Measurements from ENCODE around the gene HIP1.

Gene HIP1

DNA sequence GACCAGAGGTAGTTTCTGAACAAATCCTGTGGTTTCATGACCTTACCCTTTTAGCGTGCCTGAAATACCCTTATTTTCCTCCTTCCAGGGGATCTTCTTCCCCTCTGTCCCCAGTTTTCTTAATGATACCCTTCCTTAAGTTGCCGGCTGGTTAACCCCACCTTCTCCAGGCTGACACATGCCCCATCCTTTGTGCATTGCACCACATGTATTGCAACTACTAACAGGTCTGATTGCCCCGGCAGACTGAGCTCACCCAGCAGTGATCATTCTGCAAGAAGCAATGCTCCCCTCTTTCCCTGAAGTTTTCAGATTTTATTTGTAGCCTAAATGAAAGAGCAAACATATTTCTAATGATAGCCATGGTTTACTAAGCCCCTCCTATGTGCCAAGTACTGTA, 108.2 kb downstream of the HIP1 start:
- no peak overlapping the region for H3K4me3 ChIP-seq (replicated peaks; ENCODE audit: low read depth, low read length)
- no peak for DNase-seq (ENCODE audit: extremely low read depth, low read depth)
- TF ChIP-seq, protein P1, sequence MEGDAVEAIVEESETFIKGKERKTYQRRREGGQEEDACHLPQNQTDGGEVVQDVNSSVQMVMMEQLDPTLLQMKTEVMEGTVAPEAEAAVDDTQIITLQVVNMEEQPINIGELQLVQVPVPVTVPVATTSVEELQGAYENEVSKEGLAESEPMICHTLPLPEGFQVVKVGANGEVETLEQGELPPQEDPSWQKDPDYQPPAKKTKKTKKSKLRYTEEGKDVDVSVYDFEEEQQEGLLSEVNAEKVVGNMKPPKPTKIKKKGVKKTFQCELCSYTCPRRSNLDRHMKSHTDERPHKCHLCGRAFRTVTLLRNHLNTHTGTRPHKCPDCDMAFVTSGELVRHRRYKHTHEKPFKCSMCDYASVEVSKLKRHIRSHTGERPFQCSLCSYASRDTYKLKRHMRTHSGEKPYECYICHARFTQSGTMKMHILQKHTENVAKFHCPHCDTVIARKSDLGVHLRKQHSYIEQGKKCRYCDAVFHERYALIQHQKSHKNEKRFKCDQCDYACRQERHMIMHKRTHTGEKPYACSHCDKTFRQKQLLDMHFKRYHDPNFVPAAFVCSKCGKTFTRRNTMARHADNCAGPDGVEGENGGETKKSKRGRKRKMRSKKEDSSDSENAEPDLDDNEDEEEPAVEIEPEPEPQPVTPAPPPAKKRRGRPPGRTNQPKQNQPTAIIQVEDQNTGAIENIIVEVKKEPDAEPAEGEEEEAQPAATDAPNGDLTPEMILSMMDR (IDR thresholded peaks at IDR 0.05; ENCODE audit: low read depth, low read length, missing control alignments) = no peak

DNA sequence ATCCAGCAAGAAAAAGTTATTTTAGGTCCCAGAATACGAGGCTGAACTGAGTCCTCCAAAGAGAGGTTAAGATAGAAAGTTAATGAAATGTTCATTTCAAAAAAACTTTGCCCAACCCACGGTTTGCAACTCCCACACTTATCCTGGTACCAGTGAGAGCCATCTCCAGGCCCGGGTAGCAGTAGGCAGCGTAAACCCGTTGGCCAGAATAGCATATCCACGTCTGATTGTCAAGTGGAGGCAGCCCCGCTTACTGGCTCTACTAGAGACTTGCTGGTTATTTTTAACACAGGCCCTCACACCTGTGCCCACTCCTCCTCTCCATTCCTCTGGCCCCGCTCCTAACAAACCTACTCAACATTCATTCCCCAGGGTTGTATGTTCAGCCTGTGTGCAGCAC, 109.7 kb downstream of the HIP1 start:
- H3K4me3 ChIP-seq (replicated peaks; ENCODE audit: low read depth, low read length) = no peak overlapping the region
- TF ChIP-seq, protein P1 (IDR thresholded peaks at IDR 0.05; ENCODE audit: low read depth, low read length, missing control alignments) = no peak
- DNase-seq (ENCODE audit: extremely low read depth, low read depth) = no peak

DNA sequence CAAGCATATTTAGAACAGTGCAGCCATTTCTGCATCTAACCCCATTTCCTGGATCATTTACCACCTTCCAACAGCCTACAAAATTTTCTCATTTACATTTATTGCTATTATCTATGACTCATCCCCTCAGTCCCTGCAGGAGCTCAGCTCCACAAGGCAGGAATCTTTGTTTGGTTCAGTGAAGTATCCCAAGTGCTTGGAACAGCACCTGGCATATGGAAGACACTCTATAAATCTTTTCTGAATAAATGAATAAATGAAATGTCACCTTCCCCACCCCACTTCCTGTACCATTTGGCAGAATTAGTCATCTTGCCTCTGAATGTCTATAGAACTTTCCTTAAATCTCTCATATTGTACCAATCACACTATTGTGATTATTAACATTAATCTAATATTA, 110.7 kb downstream of the HIP1 start:
- no peak overlapping the region for H3K4me3 ChIP-seq (replicated peaks; ENCODE audit: low read depth, low read length)
- TF ChIP-seq, protein P1 (IDR thresholded peaks at IDR 0.05; ENCODE audit: low read depth, low read length, missing control alignments) = no peak
- no peak for DNase-seq (ENCODE audit: extremely low read depth, low read depth)

DNA sequence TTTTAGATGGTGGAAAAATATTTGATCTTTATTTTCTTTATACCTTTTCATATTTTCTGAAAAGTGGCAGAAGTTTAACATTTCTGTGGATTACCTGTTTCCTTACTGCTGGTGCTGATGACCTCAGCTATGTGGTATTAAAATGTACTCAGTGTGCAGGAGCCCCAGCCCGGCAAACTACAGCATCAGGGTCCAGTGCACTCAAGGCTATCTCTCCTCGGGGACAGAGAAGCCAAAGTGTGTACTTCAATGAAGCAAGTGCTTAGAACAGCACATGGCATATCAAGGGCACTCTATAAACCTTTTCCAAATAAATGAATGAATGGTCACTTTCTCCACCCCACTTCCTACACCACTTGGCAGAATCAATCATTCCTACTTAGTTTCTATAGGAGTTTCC, 111.8 kb downstream of the HIP1 start:
- TF ChIP-seq, protein P1 (IDR thresholded peaks at IDR 0.05; ENCODE audit: low read depth, low read length, missing control alignments) = no peak
- no peak for DNase-seq (ENCODE audit: extremely low read depth, low read depth)

DNA sequence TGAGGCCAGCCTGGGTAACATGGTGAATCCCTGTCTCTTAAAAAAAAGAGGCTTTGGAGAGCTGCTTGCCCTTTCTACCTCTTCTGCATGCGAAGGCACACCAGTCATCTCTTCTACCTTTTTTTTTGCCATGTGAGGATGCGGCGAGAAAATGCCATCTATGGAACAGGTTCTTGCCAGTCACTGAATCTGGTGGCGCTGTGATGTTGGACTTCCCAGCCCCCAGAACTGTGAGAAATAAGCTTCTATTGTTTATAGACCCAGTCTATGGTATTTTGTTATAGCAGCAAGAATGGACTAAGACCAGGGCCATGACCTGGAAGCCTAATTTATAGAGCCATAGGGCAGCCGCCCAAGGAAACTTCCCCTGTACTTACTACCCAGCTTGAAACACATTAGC, 112.9 kb downstream of the HIP1 start:
- no peak for DNase-seq (ENCODE audit: extremely low read depth, low read depth)
- no peak overlapping the region for H3K4me3 ChIP-seq (replicated peaks; ENCODE audit: low read depth, low read length)
- TF ChIP-seq, protein P1 (IDR thresholded peaks at IDR 0.05; ENCODE audit: low read depth, low read length, missing control alignments) = no peak

More for the DNA sequence above, 111.8 kb downstream of the HIP1 start:
- no peak overlapping the region for H3K4me3 ChIP-seq (replicated peaks; ENCODE audit: low read depth, low read length)

DNA sequence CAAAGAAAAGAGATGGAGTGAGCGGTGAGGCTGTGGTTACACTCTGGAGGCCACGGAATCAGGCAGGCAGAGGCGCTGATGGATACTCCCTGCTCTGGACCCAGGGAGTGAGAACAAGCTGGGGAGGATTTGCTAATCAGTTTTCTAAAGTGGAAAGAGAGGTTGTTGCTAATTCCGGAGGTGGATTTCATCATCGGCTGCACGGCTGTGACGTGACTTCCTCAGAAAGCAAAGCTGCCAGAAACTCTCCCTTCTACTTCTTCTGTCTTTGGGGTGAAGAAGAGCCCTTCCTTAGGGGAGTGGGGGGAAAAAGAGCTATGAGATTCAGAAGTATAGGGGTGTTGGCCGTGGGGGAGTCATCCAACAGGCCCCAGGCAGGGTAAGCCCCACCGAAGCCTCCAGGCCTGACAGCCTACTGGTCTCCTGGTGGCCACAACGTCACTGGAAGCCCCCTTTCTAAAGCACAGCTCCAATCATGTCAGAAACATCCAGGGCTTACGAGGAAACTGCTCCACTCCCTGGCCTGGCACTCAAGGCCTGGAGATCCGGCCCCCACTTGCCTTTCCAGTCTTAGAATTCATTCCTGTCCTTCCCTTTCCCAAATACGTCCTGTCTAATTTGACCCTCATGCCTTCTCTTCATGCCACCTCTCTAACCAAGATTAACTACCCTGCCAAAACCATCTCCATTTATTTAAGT, 114.5 kb downstream of the HIP1 start:
- DNase-seq (ENCODE audit: extremely low read depth, low read depth) = no peak
- H3K4me3 ChIP-seq (replicated peaks; ENCODE audit: low read depth, low read length) = no peak overlapping the region
- TF ChIP-seq, protein P1 (IDR thresholded peaks at IDR 0.05; ENCODE audit: low read depth, low read length, missing control alignments) = no peak

All from HFF-Myc (cell line).